Fibroblast of pulmonary artery (primary cell): Measurements from ENCODE around the gene ARSB.

Experiments used
- DNase-seq: peaks from one replicate; pipeline ENCODE4 v3.0.0-alpha.2; 2010; ENCODE audit warnings: low read depth
- H3K4me3 ChIP-seq: replicated peaks from 2 replicates; pipeline ENCODE4 v1.5.1; 2011; ENCODE audit warnings: low read depth, mild to moderate bottlenecking, control low read depth, low read length, moderate library complexity
- TF ChIP-seq, protein P1 (sequence below): IDR thresholded peaks from 2 replicates; pipeline ENCODE4 v1.5.1; 2011; ENCODE audit warnings: mild to moderate bottlenecking, control low read depth, low read length, inconsistent platforms; ENCODE audit errors: missing control alignments

Gene ARSB

DNA sequence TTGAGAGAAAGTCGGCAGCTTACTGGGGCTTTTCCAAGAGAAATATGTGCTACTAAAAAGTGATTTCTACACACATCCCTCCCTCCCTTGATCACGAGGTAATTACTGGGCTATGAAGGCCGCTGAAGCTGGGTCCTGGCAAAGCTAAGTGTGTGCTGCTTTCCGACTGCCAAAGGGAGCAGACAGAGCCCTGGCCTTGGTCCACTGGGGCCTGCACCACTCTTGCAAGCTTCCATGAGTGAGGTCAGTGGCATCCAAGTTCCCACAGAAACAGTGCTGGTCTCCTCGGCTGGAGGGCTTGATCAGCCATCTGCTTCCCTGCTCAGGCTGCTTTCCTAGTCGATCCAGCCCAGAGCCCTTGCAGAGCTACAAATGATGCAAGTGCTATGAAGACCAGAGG is 181.8 kb downstream of the ARSB start:
- H3K4me3 ChIP-seq = no peak overlapping the region
- peak; percentile 48 for DNase-seq
- TF ChIP-seq, protein P1, sequence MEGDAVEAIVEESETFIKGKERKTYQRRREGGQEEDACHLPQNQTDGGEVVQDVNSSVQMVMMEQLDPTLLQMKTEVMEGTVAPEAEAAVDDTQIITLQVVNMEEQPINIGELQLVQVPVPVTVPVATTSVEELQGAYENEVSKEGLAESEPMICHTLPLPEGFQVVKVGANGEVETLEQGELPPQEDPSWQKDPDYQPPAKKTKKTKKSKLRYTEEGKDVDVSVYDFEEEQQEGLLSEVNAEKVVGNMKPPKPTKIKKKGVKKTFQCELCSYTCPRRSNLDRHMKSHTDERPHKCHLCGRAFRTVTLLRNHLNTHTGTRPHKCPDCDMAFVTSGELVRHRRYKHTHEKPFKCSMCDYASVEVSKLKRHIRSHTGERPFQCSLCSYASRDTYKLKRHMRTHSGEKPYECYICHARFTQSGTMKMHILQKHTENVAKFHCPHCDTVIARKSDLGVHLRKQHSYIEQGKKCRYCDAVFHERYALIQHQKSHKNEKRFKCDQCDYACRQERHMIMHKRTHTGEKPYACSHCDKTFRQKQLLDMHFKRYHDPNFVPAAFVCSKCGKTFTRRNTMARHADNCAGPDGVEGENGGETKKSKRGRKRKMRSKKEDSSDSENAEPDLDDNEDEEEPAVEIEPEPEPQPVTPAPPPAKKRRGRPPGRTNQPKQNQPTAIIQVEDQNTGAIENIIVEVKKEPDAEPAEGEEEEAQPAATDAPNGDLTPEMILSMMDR = no peak

DNA sequence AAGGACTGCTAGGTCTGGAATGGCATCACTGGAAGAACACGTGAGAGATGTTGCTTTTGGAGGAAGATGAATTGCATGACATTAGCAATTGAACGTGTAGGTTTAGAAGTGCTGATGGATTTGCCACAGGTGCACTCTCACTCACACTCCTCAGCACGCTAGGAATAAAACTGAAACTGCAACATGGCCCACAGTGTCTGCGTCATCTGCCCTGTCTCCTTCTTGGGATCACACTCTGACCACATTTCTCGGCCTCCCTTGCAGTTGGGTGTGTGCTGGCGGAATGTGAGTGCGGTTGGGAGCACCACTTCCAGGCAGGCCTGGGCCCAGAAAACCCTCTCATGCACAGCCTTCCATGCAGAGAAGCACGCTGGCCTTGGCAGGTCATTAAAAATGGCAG is 183.7 kb downstream of the ARSB start:
- no peak overlapping the region for H3K4me3 ChIP-seq
- DNase-seq = no peak
- TF ChIP-seq, protein P1 = no peak

GRCh38 chr5:78799266-78800017 is 185.7 kb downstream of the ARSB start:
- peak; percentile 40 for DNase-seq
- TF ChIP-seq, protein P1 = peak; percentile 22
- H3K4me3 ChIP-seq = no peak overlapping the region

GRCh38 chr5:78798673-78799029 is 186.5 kb downstream of the ARSB start:
- no peak for DNase-seq
- H3K4me3 ChIP-seq = no peak overlapping the region
- TF ChIP-seq, protein P1 = no peak

GRCh38 chr5:78797936-78798672 is 187.0 kb downstream of the ARSB start:
- H3K4me3 ChIP-seq = no peak overlapping the region
- TF ChIP-seq, protein P1 = no peak
- DNase-seq = peak; percentile 62

- TF ChIP-seq, protein P1 = no peak
- H3K4me3 ChIP-seq = no peak overlapping the region
- no peak for DNase-seq
Measured at GRCh38 chr5:78795757-78796156, 189.4 kb downstream of the ARSB start.
